IPS DF 6.9 (cell line): ENCODE results near the gene HIPK1.
"Not testable (repeated sequence)": the region's sequence is repeated elsewhere in the genome, so short reads cannot be mapped to it uniquely, and the experiment has no call there.

Experiments
- DNase-seq: peaks from one replicate; pipeline ENCODE4 v3.0.0-alpha.2; 2013; ENCODE audit warnings: low read depth, low spot score
- H3K27ac ChIP-seq: one replicate; pipeline ENCODE4 v1.5.1; 2013; ENCODE audit warnings: low read length, control low read depth
- H3K27me3 ChIP-seq: 2 replicates; pipeline ENCODE4 v1.6.1; 2013; ENCODE audit warnings: mild to moderate bottlenecking, low read length; ENCODE audit not compliant: control insufficient read depth, insufficient read depth
- H3K36me3 ChIP-seq: 2 replicates; pipeline ENCODE4 v1.6.1; 2013; ENCODE audit warnings: low read length; ENCODE audit not compliant: control insufficient read depth, insufficient read depth
- H3K4me1 ChIP-seq: 2 replicates; pipeline ENCODE4 v1.6.1; 2013; ENCODE audit warnings: low read length; ENCODE audit not compliant: control insufficient read depth, insufficient read depth
- H3K4me3 ChIP-seq: 2 replicates; pipeline ENCODE4 v1.5.1; 2013; ENCODE audit warnings: mild to moderate bottlenecking, low read length
- H3K9me3 ChIP-seq: 2 replicates; pipeline ENCODE4 v1.6.1; 2013; ENCODE audit warnings: low read length, inconsistent platforms; ENCODE audit not compliant: control insufficient read depth, insufficient read depth
- WGBS: extraction: QIAGEN DNeasy Blood & Tissue Kit; methylation state at CpG from one replicate; pipeline ENCODE4 v1.1.7; 2013; ENCODE audit warnings: mixed read lengths, missing lambda C conversion rate; ENCODE audit not compliant: insufficient read length, insufficient coverage; 5-methylcytosine and 5-hydroxymethylcytosine counted together

Gene HIPK1

GRCh38 chr1:114008993-114009392 lies 79.9 kb downstream of the HIPK1 start:
- no peak overlapping the region for H3K4me3 ChIP-seq
- no peak for DNase-seq
- peaks cover 2% of the 10 kb centered on the region; the same call in 1 of the 2 replicates for H3K4me1 ChIP-seq
- no peaks in the 10 kb centered on the region for H3K27me3 ChIP-seq
- H3K27ac ChIP-seq, result no peak overlapping the region
- H3K36me3 ChIP-seq, result no peaks in the 10 kb centered on the region
- no peaks in the 10 kb centered on the region for H3K9me3 ChIP-seq

- Histone ChIP-seq H3K36me3 (no peaks in the 10 kb centered on the region), H3K4me1 (peaks cover 2% of the 10 kb centered on the region; the same call in 1 of the 2 replicates), H3K4me3 (no peak overlapping the region), H3K27me3 (no peaks in the 10 kb centered on the region), H3K27ac (no peak overlapping the region), H3K9me3 (no peaks in the 10 kb centered on the region)
- DNase-seq, result no peak
- no CpG with 5 or more reads among the region's 1 CpG for WGBS
Measured at GRCh38 chr1:114009393-114009792, 80.3 kb downstream of the HIPK1 start.

- WGBS, result no CpG with 5 or more reads among the region's 9 CpGs
- Histone ChIP-seq H3K9me3 (no peaks in the 10 kb centered on the region), H3K4me3 (no peak overlapping the region), H3K36me3 (no peaks in the 10 kb centered on the region), H3K27ac (no peak overlapping the region), H3K4me1 (peaks cover 2% of the 10 kb centered on the region; the same call in 1 of the 2 replicates), H3K27me3 (no peaks in the 10 kb centered on the region)
- no peak for DNase-seq
Measured at GRCh38 chr1:114010433-114011184, 81.5 kb downstream of the HIPK1 start.

GRCh38 chr1:114011796-114012195 lies 82.7 kb downstream of the HIPK1 start:
- no peaks in the 10 kb centered on the region for H3K36me3 ChIP-seq
- H3K4me3 ChIP-seq, result no peak overlapping the region
- no peaks in the 10 kb centered on the region for H3K27me3 ChIP-seq
- no peak for DNase-seq
- H3K9me3 ChIP-seq, result no peaks in the 10 kb centered on the region
- H3K27ac ChIP-seq, result no peak overlapping the region
- peaks cover 2% of the 10 kb centered on the region; the same call in 1 of the 2 replicates for H3K4me1 ChIP-seq

GRCh38 chr1:114015075-114015474 lies 86.0 kb downstream of the HIPK1 start:
- H3K4me3 ChIP-seq, result no peak overlapping the region
- DNase-seq, result no peak
- no peaks in the 10 kb centered on the region for H3K9me3 ChIP-seq
- H3K36me3 ChIP-seq, result peaks cover 2% of the 10 kb centered on the region
- no peaks in the 10 kb centered on the region for H3K4me1 ChIP-seq
- H3K27me3 ChIP-seq, result no peaks in the 10 kb centered on the region
- H3K27ac ChIP-seq, result no peak overlapping the region
- no CpG with 5 or more reads among the region's 2 CpGs for WGBS

GRCh38 chr1:114019724-114020123 lies 90.6 kb downstream of the HIPK1 start:
- not testable (repeated sequence) for H3K4me1 ChIP-seq, H3K27ac ChIP-seq, DNase-seq, H3K27me3 ChIP-seq, H3K4me3 ChIP-seq, H3K9me3 ChIP-seq, H3K36me3 ChIP-seq
- no CpG with 5 or more reads among the region's 3 CpGs for WGBS

- Histone ChIP-seq H3K4me3 (no peak overlapping the region), H3K36me3 (peaks cover 4% of the 10 kb centered on the region), H3K27ac (no peak overlapping the region), H3K27me3 (no peaks in the 10 kb centered on the region), H3K9me3 (no peaks in the 10 kb centered on the region), H3K4me1 (no peaks in the 10 kb centered on the region)
- WGBS, result no CpG with 5 or more reads among the region's 4 CpGs
- no peak for DNase-seq
Measured at GRCh38 chr1:114021665-114022099, 92.6 kb downstream of the HIPK1 start.

- peaks cover 4% of the 10 kb centered on the region for H3K36me3 ChIP-seq
- DNase-seq, result no peak
- no peaks in the 10 kb centered on the region for H3K4me1 ChIP-seq
- no peak overlapping the region for H3K27ac ChIP-seq
- no CpG with 5 or more reads among the region's 2 CpGs for WGBS
- H3K4me3 ChIP-seq, result no peak overlapping the region
- H3K9me3 ChIP-seq, result no peaks in the 10 kb centered on the region
- H3K27me3 ChIP-seq, result no peaks in the 10 kb centered on the region
Measured at GRCh38 chr1:114022877-114023276, 93.8 kb downstream of the HIPK1 start.

GRCh38 chr1:114023377-114023776 lies 94.3 kb downstream of the HIPK1 start:
- Histone ChIP-seq H3K27me3 (no peaks in the 10 kb centered on the region), H3K9me3 (no peaks in the 10 kb centered on the region), H3K4me3 (no peak overlapping the region), H3K4me1 (no peaks in the 10 kb centered on the region), H3K36me3 (peaks cover 4% of the 10 kb centered on the region), H3K27ac (no peak overlapping the region)
- no peak for DNase-seq
- no CpG with 5 or more reads among the region's 6 CpGs for WGBS

- WGBS, result no CpG with 5 or more reads among the region's 6 CpGs
- Histone ChIP-seq H3K27me3 (no peaks in the 10 kb centered on the region), H3K27ac (peak overlapping the region; percentile 24), H3K4me3 (no peak overlapping the region), H3K4me1 (no peaks in the 10 kb centered on the region), H3K9me3 (no peaks in the 10 kb centered on the region), H3K36me3 (peaks cover 4% of the 10 kb centered on the region)
- DNase-seq, result no peak
Measured at GRCh38 chr1:114024049-114024448, 94.9 kb downstream of the HIPK1 start.
